Endometrial microvascular endothelial cells (primary cell): ENCODE results near the gene SMPDL3A. TPM values are rescaled to one million over a fixed set of nuclear protein-coding genes. Genes with fewer than 3 reads are reported as not detected.

Experiments used
- in situ Hi-C: cut with HindIII; loops from 2 replicates; pipeline ENCODE4 v1.10.0; 2017; ENCODE audit warnings: low sequenced_read_pairs, low pct_unique_long_range_greater_than_20kb; ENCODE audit errors: inconsistent ontology term
- total RNA-seq: library from RNA; depleted of rRNA; stranded (reverse); fragments of >200 nt; gene quantifications from one replicate; pipeline ENCODE4 v1.2.3, GENCODE V29; 2015; ENCODE audit errors: inconsistent ontology term

The SMPDL3A gene
- total RNA-seq, 1 donor from 2014 or later = 1.6 TPM

GRCh38 chr6:122838060-122838780 lies 49.2 kb downstream of the SMPDL3A start:
- in situ Hi-C loops = no loop called here

- in situ Hi-C loops = no loop called here
Measured at GRCh38 chr6:122839472-122839871, 50.4 kb downstream of the SMPDL3A start.

GRCh38 chr6:122839906-122840305 lies 50.8 kb downstream of the SMPDL3A start:
- in situ Hi-C loops = no loop called here

GRCh38 chr6:122845464-122845863 lies 56.4 kb downstream of the SMPDL3A start:
- in situ Hi-C loops = no loop called here

GRCh38 chr6:122845916-122846612 lies 57.0 kb downstream of the SMPDL3A start:
- in situ Hi-C loops = no loop called here

GRCh38 chr6:122853259-122853995 lies 64.4 kb downstream of the SMPDL3A start:
- in situ Hi-C loops = no loop called here

Other genes starting within 250 kb of the SMPDL3A start
- gene PKIB, start 178.9 kb upstream of the SMPDL3A start, total RNA-seq = not detected
- not detected for gene FABP7, start 9.5 kb upstream of the SMPDL3A start, total RNA-seq
- not detected for gene CLVS2, start 207.0 kb downstream of the SMPDL3A start, total RNA-seq